Measurements from ENCODE around the gene SLC6A3. TPM values are rescaled to one million over a fixed set of nuclear protein-coding genes. Genes with fewer than 3 reads are reported as not detected.

Gene SLC6A3
- total RNA-seq = not detected in 2 replicates

GRCh38 chr5:1445313-1445688 is at the start of gene SLC6A3:
SLC6A3 (minus strand) TSS chr5:1445440; CDS start chr5:1443197, 2,243 bp downstream.

GRCh38 chr5:1344975-1345838 is 100.0 kb downstream of the SLC6A3 start, which contains the start of gene CLPTM1L:
CLPTM1L (minus strand) TSS chr5:1345099; CDS start chr5:1344841, 258 bp downstream.

Other genes with a start within 250 kb of the SLC6A3 start
- gene SLC6A19, start 243.8 kb downstream of the SLC6A3 start, total RNA-seq = not detected in 2 replicates
- gene SLC6A18, start 220.1 kb downstream of the SLC6A3 start, total RNA-seq = not detected in 2 replicates
- 0.06 TPM in 1 of 2 replicates, not detected in the other for gene TERT, start 150.4 kb downstream of the SLC6A3 start, total RNA-seq
- 231 and 387 TPM in 2 replicates for gene CLPTM1L, start 100.3 kb downstream of the SLC6A3 start, total RNA-seq
- gene LPCAT1, start 78.5 kb upstream of the SLC6A3 start, total RNA-seq = 36.6 and 37.7 TPM in 2 replicates